Panc1 (cell line): Measurements from ENCODE around the gene CIAO1. TPM values are rescaled to one million over a fixed set of nuclear protein-coding genes. Genes with fewer than 3 reads are reported as not detected.

Source experiments
- ATAC-seq: fragments of 200-7000 bp; cut with Tn5 transposase; 2 replicates; pipeline ENCODE4 v1.9.1; 2020; ENCODE audit warnings: mild to moderate bottlenecking, moderate library complexity
- BruUV-seq: library from RNA; stranded (reverse); fragments of 400-500 nt; replicated peaks from 2 replicates; lab custom pipeline; 2021; lab: Mats Ljungman, UMichigan
- CTCF ChIA-PET: fragments of 300-600 bp; sonication (Branson Sonifier 250); formaldehyde crosslinking; loops from one replicate; lab custom pipeline; 2022; ENCODE audit warnings: antibody characterized with exemption; lab: Charles Lee
- POLR2A ChIA-PET: fragments of 300-600 bp; sonication (Branson Sonifier 250); formaldehyde crosslinking; loops from one replicate; lab custom pipeline; 2022; ENCODE audit warnings: antibody characterized with exemption; lab: Charles Lee
- DNase-seq: peaks from one replicate; pipeline ENCODE4 v3.0.0-alpha.2; 2010; ENCODE audit warnings: low read depth, low spot score
- H3K27ac ChIP-seq: 2 replicates; pipeline ENCODE4 v1.5.1; 2011; ENCODE audit warnings: mild to moderate bottlenecking, low read length, inconsistent platforms
- H3K27me3 ChIP-seq: fragments of 200-500 bp; sonication (Bioruptor generic); 2 replicates; pipeline ENCODE4 v1.6.0; 2014; ENCODE audit warnings: low read length, inconsistent platforms; ENCODE audit not compliant: control insufficient read depth, insufficient read depth
- H3K36me3 ChIP-seq: fragments of 200-500 bp; sonication (Bioruptor generic); 2 replicates; pipeline ENCODE4 v1.5.1; 2014; ENCODE audit warnings: inconsistent platforms, mild to moderate bottlenecking, low read length, moderate library complexity; ENCODE audit not compliant: control insufficient read depth, insufficient read depth
- H3K4me1 ChIP-seq: 2 replicates; pipeline ENCODE4 v1.5.1; 2011; ENCODE audit warnings: inconsistent platforms, mild to moderate bottlenecking, low read length, moderate library complexity; ENCODE audit not compliant: control insufficient read depth, insufficient read depth
- H3K4me3 ChIP-seq, 2 experiments: 2 replicates each; pipeline ENCODE4 v1.5.1; 2011 to 2012; ENCODE audit warnings: low read depth in 2 of 2, low read length in 2 of 2, mild to moderate bottlenecking in 2 of 2, inconsistent platforms in 1 of 2, moderate library complexity in 1 of 2
- H3K9me3 ChIP-seq: fragments of 200-500 bp; sonication (Bioruptor generic); 2 replicates; pipeline ENCODE4 v1.5.1; 2014; ENCODE audit warnings: low read depth, mild to moderate bottlenecking, inconsistent platforms, low read length, moderate library complexity; ENCODE audit not compliant: control insufficient read depth, insufficient read depth
- CTCF ChIP-seq: fragments of 450-650 bp; IDR thresholded peaks from 2 replicates; pipeline ENCODE4 v1.5.1; 2017; ENCODE audit warnings: mild to moderate bottlenecking
- POLR2AphosphoS5 ChIP-seq: IDR thresholded peaks from 2 replicates; pipeline ENCODE4 v1.6.1; 2012; ENCODE audit warnings: mild to moderate bottlenecking, low read depth, low read length, moderate library complexity
- REST ChIP-seq, 2 experiments: IDR thresholded peaks; 2 replicates each; pipeline ENCODE4 v1.6.1; 2011 to 2012; ENCODE audit warnings: low read depth in 2 of 2, control low read depth in 1 of 2, low read length in 1 of 2, mild to moderate bottlenecking in 1 of 2, moderate library complexity in 1 of 2; ENCODE audit not compliant: insufficient read depth in 1 of 2
- SIN3A ChIP-seq: IDR thresholded peaks from 2 replicates; pipeline ENCODE4 v1.6.1; 2012; ENCODE audit warnings: low read depth, mild to moderate bottlenecking, low read length, moderate library complexity, borderline replicate concordance; ENCODE audit not compliant: insufficient read depth
- TCF7L2 ChIP-seq: IDR thresholded peaks from 2 replicates; pipeline ENCODE4 v1.6.1; 2011; ENCODE audit warnings: mild to moderate bottlenecking, low read depth, low read length, inconsistent platforms
- in situ Hi-C: cut with HindIII; loops from 2 replicates; pipeline ENCODE4 v1.10.0; 2016; ENCODE audit warnings: low sequenced_read_pairs, low pct_unique_long_range_greater_than_20kb
- intact Hi-C: fragments of 100-400 bp; cut with micrococcal nuclease; formaldehyde crosslinking; loops from one replicate; pipeline ENCODE4 v1.10.0; 2022; ENCODE audit not compliant: unreplicated experiment
- total RNA-seq: library from RNA; stranded (reverse); gene quantifications from one replicate; pipeline ENCODE4 v1.2.1, GENCODE V29; 2021; ENCODE audit not compliant: unreplicated experiment

CIAO1 gene
- total RNA-seq, 1 experiment from 2014 or later, result 85.5 TPM

GRCh38 chr2:96245609-96246390, 20.2 kb upstream of the CIAO1 start:
- Histone ChIP-seq H3K27me3 (no peaks in the 10 kb centered on the region), H3K9me3 (no peaks in the 10 kb centered on the region), H3K36me3 (no peaks in the 10 kb centered on the region), H3K4me1 (no peaks in the 10 kb centered on the region), H3K27ac (no peak overlapping the region), H3K4me3 (no peak overlapping the region)
- TF ChIP-seq REST (IDR thresholded peaks at IDR 0.05; ENCODE audit: insufficient read depth in 1 of 2, low read depth in 2 of 2, low read length in 1 of 2), result no peak
- no peak for TF ChIP-seq TCF7L2
- no peak for TF ChIP-seq SIN3A
- TF ChIP-seq POLR2AphosphoS5, result no peak
- no peak for TF ChIP-seq CTCF
- no peak for DNase-seq
- no peak for ATAC-seq
- intact Hi-C loops (no loop called here), in situ Hi-C loops (no loop called here)
- no TSS peak for BruUV-seq
- ChIA-PET CTCF (no interaction called here), POLR2A (no interaction called here)

DNA sequence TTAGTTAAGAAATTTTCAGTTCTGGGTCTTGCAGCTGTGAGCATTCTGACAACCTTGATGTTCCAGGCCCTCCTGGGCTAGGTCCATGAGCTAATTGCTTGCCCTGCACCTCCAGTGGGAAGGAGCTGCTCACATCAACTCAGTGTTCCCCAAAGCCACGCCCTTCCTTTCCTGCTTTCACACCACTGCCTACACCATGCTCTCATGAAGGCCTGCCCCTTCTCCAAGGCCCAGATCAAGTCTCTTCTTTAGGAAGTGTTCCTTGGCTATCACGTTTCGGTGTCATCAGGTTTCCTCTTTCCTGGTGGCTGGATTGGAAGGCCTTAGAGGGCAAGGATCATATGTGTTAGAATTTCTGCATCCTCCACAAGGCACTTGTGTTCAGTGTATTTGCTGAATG, 19.0 kb upstream of the CIAO1 start:
- DNase-seq (no peak), ATAC-seq (no peak)
- Histone ChIP-seq H3K27me3 (no peaks in the 10 kb centered on the region), H3K4me3 (no peak overlapping the region), H3K27ac (no peak overlapping the region), H3K9me3 (no peaks in the 10 kb centered on the region), H3K36me3 (no peaks in the 10 kb centered on the region; the same call in 1 of the 2 replicates), H3K4me1 (no peaks in the 10 kb centered on the region)
- intact Hi-C loops (no loop called here), in situ Hi-C loops (no loop called here)
- no peak for TF ChIP-seq POLR2AphosphoS5
- TF ChIP-seq REST (IDR thresholded peaks at IDR 0.05; ENCODE audit: insufficient read depth in 1 of 2, low read depth in 2 of 2, low read length in 1 of 2), result no peak
- no peak for TF ChIP-seq SIN3A
- no peak for TF ChIP-seq TCF7L2
- no peak for TF ChIP-seq CTCF
- CTCF ChIA-PET, result no interaction called here
- BruUV-seq, result no TSS peak
- POLR2A ChIA-PET, result no interaction called here
